HG03159 (cell line): Measurements from ENCODE around the gene LRMDA.

Experiments used
- ATAC-seq: cut with Tn5 transposase; IDR thresholded peaks from one replicate; pipeline ENCODE4 v1.9.1; 2021; ENCODE audit warnings: mild to moderate bottlenecking, moderate library complexity; ENCODE audit not compliant: unreplicated experiment

Gene LRMDA

DNA sequence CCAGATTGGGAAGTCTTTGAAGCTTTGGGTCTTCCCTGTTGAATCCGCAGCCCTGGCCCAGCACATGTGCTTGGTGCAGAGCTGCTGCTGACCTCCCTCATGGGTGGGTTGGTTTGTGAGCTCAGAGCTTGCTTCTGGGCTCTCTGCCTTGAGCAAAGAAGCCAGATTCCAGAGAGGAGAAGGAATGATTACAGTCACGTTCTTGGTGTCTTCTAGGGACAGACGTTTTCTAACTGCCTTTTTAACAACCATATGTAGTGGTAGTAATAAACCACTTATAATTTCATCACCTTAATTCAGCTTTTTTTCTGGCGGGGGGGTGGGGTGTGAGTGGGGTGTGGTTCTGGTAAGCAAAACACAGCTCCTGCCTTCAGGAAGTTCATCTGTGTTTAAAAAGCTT, 39.5 kb downstream of the LRMDA start:
- ATAC-seq: no peak

DNA sequence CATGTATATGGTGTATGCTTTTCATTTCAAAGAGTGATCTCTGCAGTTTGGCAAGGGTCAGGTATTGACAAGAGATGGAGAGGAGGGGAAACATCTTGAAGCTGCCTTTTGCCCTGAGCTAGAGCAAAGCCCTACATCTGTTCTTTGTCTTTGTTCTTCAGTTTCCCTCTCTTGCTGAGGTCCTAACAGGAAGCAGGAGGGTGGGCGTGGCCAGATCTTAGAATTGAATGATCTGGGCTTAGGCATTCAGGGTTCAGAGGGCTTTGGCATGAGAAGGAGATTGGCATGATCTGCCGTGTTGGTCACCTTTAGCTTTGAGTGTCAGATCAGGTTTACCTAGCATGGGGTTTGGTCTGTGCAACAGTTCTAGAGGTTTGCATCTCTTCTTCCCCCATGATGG, 41.3 kb downstream of the LRMDA start:
- no peak for ATAC-seq

DNA sequence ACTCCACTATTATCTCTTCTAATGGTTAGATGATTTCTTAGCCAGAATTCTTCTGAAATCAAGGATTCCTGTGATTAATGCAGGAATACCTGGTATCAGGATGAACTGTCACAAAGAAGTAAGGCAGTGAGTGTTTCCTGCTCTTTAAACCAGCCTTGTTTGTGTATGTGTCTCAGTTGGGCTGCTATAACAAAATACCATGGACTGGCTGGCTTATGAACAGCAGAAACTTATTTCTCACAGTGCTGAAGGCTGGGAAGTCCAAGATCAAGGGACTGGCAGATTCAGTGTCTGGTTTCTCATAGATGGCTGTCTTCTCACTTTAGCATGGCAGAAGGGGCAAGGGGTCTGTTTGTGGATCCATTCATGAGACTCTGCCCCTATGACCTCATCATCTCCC, 42.7 kb downstream of the LRMDA start:
- ATAC-seq: no peak

DNA sequence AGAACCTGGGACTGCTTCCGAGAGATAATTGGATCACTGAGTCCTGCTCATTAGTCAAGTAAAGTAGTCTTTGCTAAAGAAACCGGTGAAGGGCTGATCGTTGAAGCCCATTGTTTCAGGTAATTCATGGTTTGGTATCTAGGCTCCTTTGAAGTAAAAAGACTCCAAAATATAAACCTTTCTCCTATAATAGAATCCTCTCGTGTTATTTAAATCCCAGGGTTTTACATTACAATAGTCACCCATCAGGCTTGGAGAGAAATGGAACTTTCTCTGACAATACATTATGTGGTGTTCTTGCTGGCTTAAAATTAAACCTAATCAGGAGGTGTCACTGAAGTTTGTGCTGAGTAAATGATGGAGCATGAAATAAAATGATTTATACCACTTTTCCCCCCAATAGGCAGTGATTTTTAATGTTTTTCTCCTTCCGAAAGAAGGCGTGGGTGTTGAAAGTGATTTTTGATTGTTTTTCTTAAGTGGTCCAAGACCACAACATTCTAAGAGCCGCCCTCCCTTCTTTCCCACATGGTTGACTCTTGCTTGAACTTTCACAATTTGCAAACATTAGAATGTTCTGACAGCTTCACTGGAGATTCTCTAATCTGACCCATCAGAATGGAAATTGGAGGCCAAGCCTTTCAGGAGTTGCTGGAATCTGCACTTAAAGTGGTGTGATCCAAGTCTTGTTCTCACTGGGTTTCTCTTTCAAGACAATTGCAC, 44.2 kb downstream of the LRMDA start:
- ATAC-seq: no peak

DNA sequence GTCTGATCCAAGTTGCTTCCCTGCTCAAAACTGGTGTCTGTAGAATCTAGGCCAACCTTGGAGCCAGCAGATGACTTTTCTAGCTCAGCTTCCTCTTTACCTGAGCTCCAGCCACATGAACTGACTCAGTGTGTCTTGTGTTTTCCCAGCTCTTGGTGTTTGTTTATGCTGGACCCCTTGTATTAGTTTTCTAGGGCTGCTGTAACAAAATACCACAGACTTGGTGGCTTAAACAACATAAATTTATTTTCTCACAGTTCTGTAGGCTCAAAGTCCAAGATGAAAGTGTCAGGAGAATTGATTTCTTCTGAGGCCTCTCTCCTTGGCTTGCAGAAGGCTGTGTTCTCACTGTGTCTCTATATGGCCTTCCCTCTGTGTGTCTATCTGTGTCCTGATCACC, 45.1 kb downstream of the LRMDA start:
- no peak for ATAC-seq

DNA sequence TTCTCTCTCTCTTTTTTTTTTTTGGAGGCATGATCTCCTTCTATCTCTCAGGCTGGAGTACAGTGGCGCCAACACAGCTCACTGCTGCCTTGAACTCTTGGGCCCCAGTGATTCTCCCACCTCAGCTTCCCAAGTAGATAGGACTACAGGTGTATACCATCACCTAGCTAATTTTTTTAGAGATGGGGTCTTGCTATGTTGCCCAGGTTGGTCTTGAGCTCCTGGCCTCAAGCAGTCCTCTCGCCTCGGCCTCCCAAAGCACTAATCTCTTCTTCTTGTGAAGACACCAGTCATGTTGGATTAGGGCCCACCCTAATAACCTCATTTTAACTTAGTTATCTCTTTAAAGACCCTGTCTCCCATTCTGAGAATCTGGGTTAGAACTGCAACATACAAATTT, 45.6 kb downstream of the LRMDA start:
- ATAC-seq: no peak

DNA sequence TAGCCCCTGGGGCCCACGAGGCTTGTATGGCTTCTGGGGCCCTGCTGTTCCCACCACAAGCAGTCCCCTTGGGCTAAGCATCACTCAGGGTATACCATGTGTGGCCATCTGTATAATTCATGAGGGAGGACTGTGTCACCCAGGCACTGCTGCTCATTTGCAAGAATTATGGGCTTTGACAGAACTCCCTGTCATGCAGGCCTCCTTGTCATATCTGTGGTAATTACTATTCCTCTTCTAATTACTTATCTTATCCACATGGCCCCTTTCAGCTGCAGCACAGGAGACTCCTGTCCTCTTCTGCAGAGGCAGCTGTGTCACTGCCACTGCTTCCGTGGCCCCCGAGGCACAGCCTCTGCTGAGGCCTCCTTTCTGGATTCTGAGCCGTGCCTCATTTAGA, 46.3 kb downstream of the LRMDA start:
- no peak for ATAC-seq

GRCh38 chr10:75480374-75480773, 49.0 kb downstream of the LRMDA start:
- no peak for ATAC-seq

DNA sequence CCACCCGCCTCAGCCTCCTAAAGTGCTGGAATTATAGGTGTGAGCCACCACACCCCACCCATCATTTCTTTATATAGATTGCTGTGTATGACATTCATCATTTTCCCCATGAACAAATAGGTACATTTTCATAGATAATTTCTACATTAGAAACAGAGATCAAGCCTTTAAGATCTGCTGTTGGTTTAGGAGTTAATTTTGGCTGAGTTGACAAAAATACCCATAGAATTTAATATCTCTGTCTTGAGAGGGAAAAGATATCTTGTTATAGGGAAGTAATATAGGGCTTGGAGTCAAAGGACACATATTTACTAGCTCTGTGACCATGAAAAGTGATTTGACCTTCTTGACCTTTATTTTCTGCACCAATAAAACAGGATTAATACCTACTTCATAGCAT, 51.8 kb downstream of the LRMDA start:
- ATAC-seq: no peak

DNA sequence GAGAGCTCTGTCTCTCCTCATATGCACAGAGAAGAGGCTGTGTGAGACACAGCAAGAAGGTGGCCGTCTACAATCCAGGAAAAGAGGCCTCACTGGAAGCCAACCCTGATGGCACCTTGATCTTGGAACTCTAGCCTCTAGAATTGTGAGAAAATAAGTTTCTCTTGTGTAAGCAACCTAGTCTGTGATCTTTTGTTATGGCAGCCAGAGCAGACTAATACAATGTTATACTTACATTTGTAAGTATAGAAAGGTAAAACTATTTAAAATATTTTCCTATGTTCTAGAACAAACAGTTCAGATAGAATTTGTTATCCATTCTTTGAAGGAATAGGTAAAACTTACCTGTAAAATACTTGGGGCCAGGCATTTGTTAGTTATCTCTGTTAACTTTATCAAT, 53.3 kb downstream of the LRMDA start:
- no peak for ATAC-seq

GRCh38 chr10:75486591-75486990, 55.2 kb downstream of the LRMDA start:
- no peak for ATAC-seq

- ATAC-seq: no peak
Measured at GRCh38 chr10:75487087-75487754, 55.8 kb downstream of the LRMDA start.

GRCh38 chr10:75487755-75488125, 56.3 kb downstream of the LRMDA start:
- ATAC-seq: no peak

- ATAC-seq: no peak
Measured at GRCh38 chr10:75492173-75492925, 60.9 kb downstream of the LRMDA start.

GRCh38 chr10:75493464-75493863, 62.0 kb downstream of the LRMDA start:
- no peak for ATAC-seq

- no peak for ATAC-seq
Measured at GRCh38 chr10:75495434-75496190, 64.2 kb downstream of the LRMDA start.

DNA sequence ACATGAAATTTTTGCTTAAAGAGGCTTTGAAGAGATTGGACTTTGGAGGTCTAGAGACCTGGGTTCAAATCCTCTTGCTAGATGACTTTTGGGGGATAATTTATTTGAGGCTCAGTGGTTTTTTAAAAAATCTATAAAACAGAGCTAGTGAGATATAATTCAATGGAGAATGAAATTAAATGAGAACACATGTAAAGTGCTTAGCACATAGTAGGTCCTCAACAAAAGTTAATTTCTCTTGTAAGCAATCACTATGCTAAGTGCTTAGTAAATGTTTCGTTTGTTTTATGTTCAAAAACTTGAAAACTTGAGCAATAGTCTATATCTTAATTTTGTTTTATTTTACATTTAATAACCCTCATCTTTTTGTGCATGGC, 64.8 kb downstream of the LRMDA start:
- ATAC-seq: no peak

- no peak for ATAC-seq
Measured at GRCh38 chr10:75497997-75498883, 66.8 kb downstream of the LRMDA start.

DNA sequence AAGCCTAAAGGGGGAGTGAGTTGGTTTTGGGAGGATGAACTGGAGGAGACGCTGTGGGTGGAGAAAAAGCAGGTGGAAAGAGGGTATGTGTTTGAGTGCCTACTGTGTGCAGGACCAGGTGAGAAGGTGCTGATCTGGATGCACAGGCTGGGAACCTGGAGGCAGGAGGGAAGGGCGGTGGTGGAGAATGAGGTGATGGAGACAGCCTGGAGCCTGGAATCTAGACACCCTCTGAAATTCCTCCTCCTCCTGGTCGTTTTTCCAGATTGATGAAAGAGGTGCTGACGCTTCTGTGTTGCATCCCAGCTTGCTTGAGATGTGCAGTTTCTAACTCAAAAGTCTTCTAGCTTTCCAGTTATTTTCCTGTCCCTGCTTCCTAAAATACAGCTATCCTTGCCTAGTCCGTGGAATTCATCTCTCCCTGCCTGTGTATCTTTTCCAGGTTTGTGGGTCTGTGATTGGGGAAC, 67.5 kb downstream of the LRMDA start:
- ATAC-seq: no peak

- no peak for ATAC-seq
Measured at GRCh38 chr10:75499556-75500160, 68.2 kb downstream of the LRMDA start.
